Hematopoietic multipotent progenitor cell treated with erythropoietin and hydrocortisone succinate and interleukin-3 and kit ligand, for 8 days (in vitro differentiated cells): ENCODE data around the gene NDUFV2.
"Not testable (repeated sequence)": the region's sequence is repeated elsewhere in the genome, so short reads cannot be mapped to it uniquely, and the experiment has no call there.

ENCODE experiments used
- DNase-seq: peaks from one replicate; pipeline ENCODE4 v3.0.0-alpha.2; 2015

The NDUFV2 gene

GRCh38 chr18:9157806-9158205 lies 55.3 kb downstream of the NDUFV2 start:
- DNase-seq, result no peak

GRCh38 chr18:9160014-9160413 lies 57.5 kb downstream of the NDUFV2 start:
- DNase-seq, result no peak

GRCh38 chr18:9162663-9163062 lies 60.2 kb downstream of the NDUFV2 start:
- DNase-seq, result not testable (repeated sequence)

GRCh38 chr18:9164149-9164548 lies 61.6 kb downstream of the NDUFV2 start:
- not testable (repeated sequence) for DNase-seq

GRCh38 chr18:9165883-9166282 lies 63.4 kb downstream of the NDUFV2 start:
- DNase-seq, result not testable (repeated sequence)

GRCh38 chr18:9169515-9169914 lies 67.0 kb downstream of the NDUFV2 start:
- DNase-seq, result not testable (repeated sequence)

GRCh38 chr18:9171919-9172318 lies 69.4 kb downstream of the NDUFV2 start:
- not testable (repeated sequence) for DNase-seq

- DNase-seq, result no peak
Observed at GRCh38 chr18:9172506-9173127, 70.1 kb downstream of the NDUFV2 start.

GRCh38 chr18:9173770-9174233 lies 71.3 kb downstream of the NDUFV2 start:
- DNase-seq, result no peak

- no peak for DNase-seq
Observed at GRCh38 chr18:9174302-9174701, 71.8 kb downstream of the NDUFV2 start.

GRCh38 chr18:9175115-9175514 lies 72.6 kb downstream of the NDUFV2 start:
- DNase-seq, result no peak

GRCh38 chr18:9177031-9177430 lies 74.5 kb downstream of the NDUFV2 start:
- no peak for DNase-seq

GRCh38 chr18:9177466-9177865 lies 75.0 kb downstream of the NDUFV2 start:
- DNase-seq, result no peak

- no peak for DNase-seq
Observed at GRCh38 chr18:9178557-9178956, 76.1 kb downstream of the NDUFV2 start.

GRCh38 chr18:9181275-9181674 lies 78.8 kb downstream of the NDUFV2 start:
- no peak for DNase-seq

- no peak for DNase-seq
Observed at GRCh38 chr18:9182852-9183399, 80.4 kb downstream of the NDUFV2 start.
